Neural cell (in vitro differentiated cells): ENCODE data around the gene SYT17. TPM values are rescaled to one million over a fixed set of nuclear protein-coding genes. Genes with fewer than 3 reads are reported as not detected.

ENCODE experiments used
- H2AFZ ChIP-seq: fragments of 200-600, 300-800 bp; sonication (generic), shearing (Covaris generic); 2 replicates; pipeline ENCODE4 v1.6.0; 2014; ENCODE audit warnings: low read depth, mild to moderate bottlenecking, antibody characterized with exemption, low read length, moderate library complexity
- H3F3A ChIP-seq: fragments of 200-600 bp; shearing (Covaris generic); 2 replicates; pipeline ENCODE4 v1.6.1; 2016; ENCODE audit warnings: mild to moderate bottlenecking, moderate library complexity, mixed read lengths, antibody characterized with exemption, low read length; ENCODE audit not compliant: insufficient read depth, poor library complexity, severe bottlenecking
- H3K27ac ChIP-seq: fragments of 200-600, 300-800 bp; sonication (generic), shearing (Covaris generic); 2 replicates; pipeline ENCODE4 v1.5.1; 2014; ENCODE audit warnings: mild to moderate bottlenecking, low read length, moderate library complexity
- H3K27me3 ChIP-seq: fragments of 300-800, 200-600 bp; sonication (generic), shearing (Covaris generic); 2 replicates; pipeline ENCODE4 v1.6.0; 2014; ENCODE audit warnings: mild to moderate bottlenecking, low read depth, low read length, moderate library complexity; ENCODE audit not compliant: insufficient read depth
- H3K36me3 ChIP-seq: fragments of 300-800, 200-600 bp; sonication (generic), shearing (Covaris generic); 2 replicates; pipeline ENCODE4 v1.5.1; 2014; ENCODE audit warnings: mild to moderate bottlenecking, antibody characterized with exemption, low read length, moderate library complexity; ENCODE audit not compliant: insufficient read depth
- H3K4me2 ChIP-seq: fragments of 300-800, 200-600 bp; sonication (generic), shearing (Covaris generic); 2 replicates; pipeline ENCODE4 v1.6.0; 2014; ENCODE audit warnings: mild to moderate bottlenecking, low read length
- H3K4me3 ChIP-seq: fragments of 300-800, 200-600 bp; sonication (generic), shearing (Covaris generic); 2 replicates; pipeline ENCODE4 v1.5.1; 2014; ENCODE audit warnings: mild to moderate bottlenecking, low read length, moderate library complexity
- H3K79me2 ChIP-seq: fragments of 200-600 bp; shearing (Covaris generic); replicated peaks from 2 replicates; pipeline ENCODE4 v1.6.0; 2014; ENCODE audit warnings: mild to moderate bottlenecking, low read length, moderate library complexity; ENCODE audit not compliant: insufficient read depth
- H3K9ac ChIP-seq: fragments of 300-800, 200-600 bp; sonication (generic), shearing (Covaris generic); 2 replicates; pipeline ENCODE4 v1.6.1; 2016; ENCODE audit warnings: mild to moderate bottlenecking, low read length, mixed read lengths
- H3K9me2 ChIP-seq: fragments of 200-600 bp; shearing (Covaris generic); 2 replicates; pipeline ENCODE4 v1.6.1; 2016; ENCODE audit warnings: mild to moderate bottlenecking, low read length, mixed read lengths; ENCODE audit not compliant: insufficient read depth
- H3K9me3 ChIP-seq: fragments of 200-600, 300-800 bp; sonication (generic), shearing (Covaris generic); 2 replicates; pipeline ENCODE4 v1.6.1; 2016; ENCODE audit warnings: mild to moderate bottlenecking, mixed run types, low read length, moderate library complexity, mixed read lengths
- H4K20me1 ChIP-seq: fragments of 200-600 bp; shearing (Covaris generic); 2 replicates; pipeline ENCODE4 v1.6.1; 2016; ENCODE audit warnings: mild to moderate bottlenecking, mixed run types; ENCODE audit not compliant: insufficient read depth
- EP300 ChIP-seq: fragments of 450-650 bp; conservative IDR thresholded peaks from 2 replicates; pipeline ENCODE4 v1.6.1; 2014; ENCODE audit warnings: antibody characterized with exemption, mild to moderate bottlenecking, moderate library complexity; ENCODE audit not compliant: poor library complexity, severe bottlenecking
- EZH2 ChIP-seq: fragments of 200-600, 300-800 bp; shearing (Covaris generic), sonication (generic); IDR thresholded peaks from 2 replicates; pipeline ENCODE4 v1.6.1; 2014; ENCODE audit warnings: antibody characterized with exemption, low read length, borderline replicate concordance, mild to moderate bottlenecking; ENCODE audit not compliant: insufficient read depth, poor library complexity, severe bottlenecking
- MXI1 ChIP-seq: fragments of 450-650 bp; conservative IDR thresholded peaks from 2 replicates; pipeline ENCODE4 v1.6.1; 2014; ENCODE audit warnings: antibody characterized with exemption, mild to moderate bottlenecking; ENCODE audit not compliant: poor library complexity, severe bottlenecking
- POLR2AphosphoS5 ChIP-seq: IDR thresholded peaks from 2 replicates; pipeline ENCODE4 v1.6.1; 2012
- RAD21 ChIP-seq: fragments of 450-650 bp; conservative IDR thresholded peaks from 2 replicates; pipeline ENCODE4 v1.6.1; 2014; ENCODE audit warnings: antibody characterized with exemption, mild to moderate bottlenecking, moderate library complexity
- REST ChIP-seq: IDR thresholded peaks from 2 replicates; pipeline ENCODE4 v1.6.1; 2012; ENCODE audit warnings: borderline replicate concordance
- SMC3 ChIP-seq: fragments of 450-650 bp; conservative IDR thresholded peaks from 2 replicates; pipeline ENCODE4 v1.6.1; 2014; ENCODE audit warnings: antibody characterized with exemption, mild to moderate bottlenecking, moderate library complexity; ENCODE audit not compliant: poor library complexity
- TAF1 ChIP-seq: IDR thresholded peaks from 2 replicates; pipeline ENCODE4 v1.6.1; 2012; ENCODE audit warnings: low read depth
- polyA plus RNA-seq: library from polyadenylated mRNA; depleted of rRNA; stranded (reverse); fragments of >200 nt; gene quantifications from 2 replicates; pipeline ENCODE4 v1.2.3, GENCODE V29; 2014
- TF ChIP-seq, protein P1 (sequence below): fragments of 450-650 bp; IDR thresholded peaks from 2 replicates; pipeline ENCODE4 v1.5.1; 2014; ENCODE audit warnings: antibody characterized with exemption, mild to moderate bottlenecking, moderate library complexity; ENCODE audit not compliant: poor library complexity, severe bottlenecking

SYT17 gene
- polyA plus RNA-seq, 1 donor from 2014 or later: 3.0 TPM

- H3K9ac ChIP-seq: no peak overlapping the region
- no peak overlapping the region for H2AFZ ChIP-seq
- H3F3A ChIP-seq: no peaks in the 10 kb centered on the region
- no peaks in the 10 kb centered on the region for H3K79me2 ChIP-seq
- no peaks in the 10 kb centered on the region for H3K36me3 ChIP-seq
- no peaks in the 10 kb centered on the region for H3K27me3 ChIP-seq
- no peaks in the 10 kb centered on the region for H3K9me3 ChIP-seq
- no peaks in the 10 kb centered on the region for H4K20me1 ChIP-seq
- TF ChIP-seq TAF1 (no peak), SMC3 (no peak), REST (no peak), MXI1 (no peak), EZH2 (no peak)
- H3K27ac ChIP-seq: no peak overlapping the region
- no peak overlapping the region for H3K4me3 ChIP-seq
- H3K4me2 ChIP-seq: no peak overlapping the region
- H3K9me2 ChIP-seq: no peaks in the 10 kb centered on the region
Measured at GRCh38 chr16:19135896-19136438, 32.1 kb upstream of the SYT17 start.

DNA sequence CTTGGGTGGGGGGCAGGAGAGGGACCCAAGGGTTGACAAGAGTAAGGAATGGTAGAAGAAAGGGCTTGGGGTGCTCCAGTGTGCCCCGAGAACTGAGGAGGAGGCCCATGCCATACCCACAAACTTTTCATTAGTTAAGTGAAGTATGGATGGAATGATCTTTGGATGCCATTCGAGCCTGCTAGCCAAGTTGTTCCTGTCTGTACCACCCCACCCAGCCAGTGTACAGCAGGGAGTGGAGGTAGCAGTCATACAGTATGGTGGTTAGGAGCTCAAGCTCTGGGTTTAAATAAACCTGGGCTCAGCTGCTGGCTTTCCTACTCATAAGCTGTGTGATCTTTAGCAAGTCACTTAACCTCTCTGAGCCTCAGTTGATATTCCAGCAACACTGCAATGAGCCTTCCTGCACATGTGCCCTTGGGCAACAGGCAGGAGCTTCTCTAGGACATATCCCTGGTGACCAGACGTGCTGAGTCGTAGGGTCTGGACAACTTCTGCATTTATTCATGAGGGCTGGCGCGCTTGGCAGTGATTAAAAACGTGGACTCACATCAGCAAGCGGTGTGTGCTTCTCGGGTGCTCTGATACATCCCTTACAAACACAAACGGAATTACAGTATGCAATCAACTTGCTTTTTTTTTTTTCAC, 31.4 kb upstream of the SYT17 start:
- Histone ChIP-seq H3F3A (no peaks in the 10 kb centered on the region), H3K36me3 (no peaks in the 10 kb centered on the region), H3K4me3 (no peak overlapping the region), H3K27me3 (no peaks in the 10 kb centered on the region), H4K20me1 (no peaks in the 10 kb centered on the region), H3K27ac (no peak overlapping the region), H3K9me3 (no peaks in the 10 kb centered on the region), H3K79me2 (no peaks in the 10 kb centered on the region), H2AFZ (no peak overlapping the region), H3K4me2 (no peak overlapping the region), H3K9me2 (no peaks in the 10 kb centered on the region), H3K9ac (no peak overlapping the region)
- TF ChIP-seq, protein P1, sequence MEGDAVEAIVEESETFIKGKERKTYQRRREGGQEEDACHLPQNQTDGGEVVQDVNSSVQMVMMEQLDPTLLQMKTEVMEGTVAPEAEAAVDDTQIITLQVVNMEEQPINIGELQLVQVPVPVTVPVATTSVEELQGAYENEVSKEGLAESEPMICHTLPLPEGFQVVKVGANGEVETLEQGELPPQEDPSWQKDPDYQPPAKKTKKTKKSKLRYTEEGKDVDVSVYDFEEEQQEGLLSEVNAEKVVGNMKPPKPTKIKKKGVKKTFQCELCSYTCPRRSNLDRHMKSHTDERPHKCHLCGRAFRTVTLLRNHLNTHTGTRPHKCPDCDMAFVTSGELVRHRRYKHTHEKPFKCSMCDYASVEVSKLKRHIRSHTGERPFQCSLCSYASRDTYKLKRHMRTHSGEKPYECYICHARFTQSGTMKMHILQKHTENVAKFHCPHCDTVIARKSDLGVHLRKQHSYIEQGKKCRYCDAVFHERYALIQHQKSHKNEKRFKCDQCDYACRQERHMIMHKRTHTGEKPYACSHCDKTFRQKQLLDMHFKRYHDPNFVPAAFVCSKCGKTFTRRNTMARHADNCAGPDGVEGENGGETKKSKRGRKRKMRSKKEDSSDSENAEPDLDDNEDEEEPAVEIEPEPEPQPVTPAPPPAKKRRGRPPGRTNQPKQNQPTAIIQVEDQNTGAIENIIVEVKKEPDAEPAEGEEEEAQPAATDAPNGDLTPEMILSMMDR: no peak
- TF ChIP-seq EP300 (no peak), POLR2AphosphoS5 (no peak), TAF1 (no peak), MXI1 (no peak), RAD21 (no peak), EZH2 (no peak), REST (no peak), SMC3 (no peak)
